Fibroblast of the aortic adventitia (primary cell): ENCODE measurements around the gene RALGAPA1. TPM values are rescaled to one million over a fixed set of nuclear protein-coding genes. Genes with fewer than 3 reads are reported as not detected.

Source experiments
- DNase-seq: peaks from one replicate; pipeline ENCODE4 v3.0.0-alpha.2; 2010; ENCODE audit warnings: low read depth
- H3K4me3 ChIP-seq: 2 replicates; pipeline ENCODE4 v1.5.1; 2011; ENCODE audit warnings: low read depth, mild to moderate bottlenecking, control low read depth, low read length, moderate library complexity
- CTCF ChIP-seq: IDR thresholded peaks from 2 replicates; pipeline ENCODE4 v1.5.1; 2011; ENCODE audit warnings: mild to moderate bottlenecking, low read length, control low read depth, inconsistent platforms; ENCODE audit not compliant: insufficient read depth
- total RNA-seq: library from RNA; depleted of rRNA; stranded (reverse); fragments of >200 nt; gene quantifications from 2 replicates; pipeline ENCODE4 v1.2.3, GENCODE V29; 2012; ENCODE audit warnings: low replicate concordance

RALGAPA1 gene
- total RNA-seq, 1 donor: 52.5 TPM

- no peak overlapping the region for H3K4me3 ChIP-seq
- DNase-seq: no peak
- TF ChIP-seq CTCF: no peak
These were observed 94.0 kb downstream of the RALGAPA1 start for GRCh38 chr14:35715079-35715478.

GRCh38 chr14:35712466-35712865, 96.6 kb downstream of the RALGAPA1 start:
- no peak overlapping the region for H3K4me3 ChIP-seq
- no peak for TF ChIP-seq CTCF
- no peak for DNase-seq

GRCh38 chr14:35708062-35708461, 101.0 kb downstream of the RALGAPA1 start:
- DNase-seq: no peak
- no peak for TF ChIP-seq CTCF
- no peak overlapping the region for H3K4me3 ChIP-seq

GRCh38 chr14:35705636-35706035, 103.5 kb downstream of the RALGAPA1 start:
- no peak for DNase-seq
- no peak for TF ChIP-seq CTCF
- H3K4me3 ChIP-seq: no peak overlapping the region

- no peak for TF ChIP-seq CTCF
- DNase-seq: no peak
- H3K4me3 ChIP-seq: no peak overlapping the region
These were observed 104.2 kb downstream of the RALGAPA1 start for GRCh38 chr14:35704793-35705493.

GRCh38 chr14:35701531-35701930, 107.6 kb downstream of the RALGAPA1 start:
- no peak for TF ChIP-seq CTCF
- DNase-seq: no peak
- no peak overlapping the region for H3K4me3 ChIP-seq
